Esophagus squamous epithelium (tissue), 4 donors: ENCODE data around the gene PLPP4.

Experiments used
- POLR2A ChIP-seq, 4 donors: fragments of 450-650 bp; IDR thresholded peaks; one replicate each; pipeline ENCODE4 v1.6.1; 2017; ENCODE audit warnings: antibody characterized with exemption in 4 of 4, mild to moderate bottlenecking in 4 of 4, moderate library complexity in 3 of 4
- TF ChIP-seq, protein P1 (sequence below), 6 experiments: fragments of 450-650 bp in 4 of 6; fragments of 200-600 bp in 2 of 6; sonication (generic) in 2 of 6; IDR thresholded peaks; one replicate each; pipeline ENCODE4 v1.5.1; 2016 to 2019; ENCODE audit warnings: antibody characterized with exemption in 6 of 6, mild to moderate bottlenecking in 4 of 6, moderate library complexity in 4 of 6

DNA sequence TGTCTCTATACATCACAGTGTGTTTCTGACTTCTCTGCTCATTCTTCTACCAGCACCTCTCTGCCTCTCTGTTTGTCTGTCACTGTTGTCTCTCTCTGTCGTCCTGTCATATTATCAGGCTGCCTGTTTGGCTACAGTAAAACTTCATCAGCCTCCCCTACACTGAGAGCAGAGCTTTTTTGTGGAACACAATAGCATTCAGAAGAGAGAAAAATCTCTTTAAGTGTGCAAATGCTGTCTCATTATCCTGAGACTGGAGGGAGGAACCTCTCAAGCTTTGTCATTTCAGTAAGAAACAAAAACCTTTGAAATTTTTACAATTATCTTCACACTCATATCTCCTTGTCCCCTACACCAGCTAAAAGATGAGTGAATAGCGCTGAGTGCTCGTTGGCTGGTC, 148.4 kb downstream of the PLPP4 start:
- TF ChIP-seq, protein P1, sequence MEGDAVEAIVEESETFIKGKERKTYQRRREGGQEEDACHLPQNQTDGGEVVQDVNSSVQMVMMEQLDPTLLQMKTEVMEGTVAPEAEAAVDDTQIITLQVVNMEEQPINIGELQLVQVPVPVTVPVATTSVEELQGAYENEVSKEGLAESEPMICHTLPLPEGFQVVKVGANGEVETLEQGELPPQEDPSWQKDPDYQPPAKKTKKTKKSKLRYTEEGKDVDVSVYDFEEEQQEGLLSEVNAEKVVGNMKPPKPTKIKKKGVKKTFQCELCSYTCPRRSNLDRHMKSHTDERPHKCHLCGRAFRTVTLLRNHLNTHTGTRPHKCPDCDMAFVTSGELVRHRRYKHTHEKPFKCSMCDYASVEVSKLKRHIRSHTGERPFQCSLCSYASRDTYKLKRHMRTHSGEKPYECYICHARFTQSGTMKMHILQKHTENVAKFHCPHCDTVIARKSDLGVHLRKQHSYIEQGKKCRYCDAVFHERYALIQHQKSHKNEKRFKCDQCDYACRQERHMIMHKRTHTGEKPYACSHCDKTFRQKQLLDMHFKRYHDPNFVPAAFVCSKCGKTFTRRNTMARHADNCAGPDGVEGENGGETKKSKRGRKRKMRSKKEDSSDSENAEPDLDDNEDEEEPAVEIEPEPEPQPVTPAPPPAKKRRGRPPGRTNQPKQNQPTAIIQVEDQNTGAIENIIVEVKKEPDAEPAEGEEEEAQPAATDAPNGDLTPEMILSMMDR (IDR thresholded peaks at IDR 0.05), result no peak
- no peak for TF ChIP-seq POLR2A (IDR thresholded peaks at IDR 0.05)
